HG03442 (cell line): ENCODE measurements around the gene TOB1.
"Not testable (repeated sequence)": the region's sequence is repeated elsewhere in the genome, so short reads cannot be mapped to it uniquely, and the experiment has no call there.

Experiments used
- ATAC-seq: cut with Tn5 transposase; IDR thresholded peaks from one replicate; pipeline ENCODE4 v1.9.1; 2021; ENCODE audit warnings: mild to moderate bottlenecking, moderate library complexity; ENCODE audit not compliant: unreplicated experiment

TOB1 gene

DNA sequence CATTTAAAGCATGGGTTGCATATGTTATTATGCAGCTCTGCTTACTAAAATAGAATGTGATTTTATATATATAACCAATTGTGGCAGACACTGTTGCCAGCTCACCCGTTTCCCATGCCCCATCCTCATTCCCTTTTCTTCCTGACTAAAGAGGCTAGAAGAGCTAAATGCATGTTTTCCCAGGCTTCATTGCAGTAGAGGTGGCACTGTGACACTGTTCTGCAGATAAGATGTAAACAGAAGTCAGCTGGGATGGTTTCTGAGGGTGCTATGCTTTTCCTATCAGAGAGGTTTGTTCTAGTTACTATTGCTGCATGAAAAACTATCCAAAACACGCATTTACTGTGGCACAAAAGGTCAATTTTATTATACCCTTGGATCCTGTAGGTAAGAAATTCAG, 5.7 kb upstream of the TOB1 start:
- ATAC-seq, result no peak

DNA sequence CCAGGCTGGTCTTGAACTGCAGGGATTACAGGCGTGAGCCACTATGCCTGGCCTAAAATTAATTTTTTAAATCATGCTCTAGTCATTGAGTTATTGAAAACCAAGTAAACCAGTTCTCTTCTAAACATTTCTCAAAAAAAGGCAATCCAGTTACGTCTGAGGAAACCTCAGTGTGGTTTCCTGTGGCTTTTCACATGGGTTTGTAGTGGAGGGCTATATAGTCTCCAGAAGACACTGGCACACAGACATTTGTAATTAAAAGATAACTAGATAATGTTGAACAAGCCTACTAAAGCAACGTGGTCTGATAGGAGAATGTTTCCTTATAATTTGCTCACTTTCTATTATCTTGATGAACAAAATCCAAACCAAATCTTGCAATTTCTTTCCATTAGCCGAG, 5.2 kb upstream of the TOB1 start:
- ATAC-seq, result no peak

DNA sequence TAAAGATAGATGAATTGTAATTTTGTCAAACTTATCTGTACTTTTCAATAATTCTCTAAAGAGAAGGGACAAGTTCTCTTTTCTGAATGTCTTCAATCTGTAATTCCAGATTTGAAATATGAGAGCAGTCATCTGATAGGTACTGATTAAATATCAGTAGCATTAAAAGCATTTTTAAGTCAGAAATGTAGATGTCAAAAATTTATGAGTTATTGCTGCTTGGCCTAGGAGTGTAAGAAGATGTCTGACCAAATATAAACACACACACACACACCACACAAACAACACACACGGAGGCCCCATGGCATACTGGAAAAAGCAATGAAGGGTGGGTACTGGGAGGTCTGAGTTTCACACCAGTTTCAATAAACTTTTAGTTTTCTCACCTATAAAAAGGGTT, 2.4 kb upstream of the TOB1 start:
- no peak for ATAC-seq

DNA sequence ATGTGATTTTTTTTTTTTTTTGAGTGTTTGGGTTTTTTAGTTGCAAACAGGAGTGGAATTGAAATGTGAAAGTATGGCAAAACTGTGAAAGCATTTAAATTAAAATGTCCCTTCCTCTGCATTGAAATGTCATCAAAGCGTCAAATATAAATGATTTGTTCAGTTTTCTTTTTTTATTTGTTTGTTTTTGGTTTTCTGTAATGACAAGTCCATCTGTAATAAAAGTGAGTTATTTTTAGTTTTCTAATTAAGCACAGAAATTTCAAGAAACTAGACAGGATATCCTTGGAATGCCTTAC, 1.9 kb upstream of the TOB1 start:
- ATAC-seq, result no peak

DNA sequence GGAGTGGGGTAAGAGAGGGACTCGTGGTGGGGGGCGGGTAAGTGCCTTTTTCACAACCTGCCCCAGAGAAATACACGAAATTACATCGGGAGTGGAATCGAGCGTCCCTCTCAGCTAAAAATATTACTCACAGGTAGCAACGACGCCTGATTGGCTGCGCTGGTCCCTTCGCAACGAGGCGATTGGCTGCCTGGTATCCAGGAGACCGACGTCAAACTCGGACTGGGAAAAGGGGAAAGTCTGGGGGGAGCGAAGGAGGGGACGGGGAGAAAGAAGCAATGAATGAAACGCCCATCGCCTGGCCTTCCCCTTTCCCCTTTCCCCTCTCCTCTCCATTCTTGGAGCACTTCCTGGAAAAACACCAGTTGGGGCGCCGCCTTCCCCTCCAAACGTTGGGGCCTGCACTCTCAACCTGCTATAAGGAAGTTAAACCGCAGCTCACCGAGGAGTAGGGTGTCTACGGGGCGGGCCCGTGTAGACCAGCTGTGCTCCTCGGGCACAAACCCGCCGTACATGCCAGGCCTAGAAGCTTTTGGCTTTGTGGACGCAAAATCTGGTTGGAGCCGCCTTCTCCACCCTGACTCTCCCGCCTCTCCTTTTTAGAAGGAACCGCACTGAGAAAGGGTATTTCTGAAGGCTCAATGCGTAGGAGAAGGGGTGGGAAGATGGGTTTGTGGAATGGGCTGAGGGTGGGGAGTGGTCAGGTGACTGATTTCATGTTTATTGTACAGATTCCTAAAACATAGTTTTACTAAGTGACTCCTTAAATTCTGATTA, 1.4 kb upstream of the TOB1 start:
- ATAC-seq, result peak; percentile 30

DNA sequence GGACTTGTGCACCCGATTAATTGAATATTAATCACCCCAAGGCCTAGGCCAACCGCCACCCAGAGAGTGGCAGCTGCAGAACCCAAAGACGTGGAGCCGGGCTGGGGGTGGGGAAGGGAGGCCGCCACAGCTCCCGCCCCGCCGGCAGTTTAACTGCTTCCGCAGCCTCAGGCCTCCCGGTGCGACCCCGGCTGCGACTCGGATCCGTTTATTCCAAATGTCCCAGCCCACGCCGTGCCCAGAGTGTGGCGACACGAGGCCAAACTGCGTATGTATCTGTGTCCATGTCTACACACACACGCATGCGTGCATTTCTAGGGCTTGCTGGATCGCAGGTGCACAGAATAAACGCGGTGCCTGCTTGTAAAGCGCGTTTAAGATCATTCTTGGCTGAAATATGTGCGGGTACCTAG, 802 bp upstream of the TOB1 start:
- peak; percentile 5 for ATAC-seq

DNA sequence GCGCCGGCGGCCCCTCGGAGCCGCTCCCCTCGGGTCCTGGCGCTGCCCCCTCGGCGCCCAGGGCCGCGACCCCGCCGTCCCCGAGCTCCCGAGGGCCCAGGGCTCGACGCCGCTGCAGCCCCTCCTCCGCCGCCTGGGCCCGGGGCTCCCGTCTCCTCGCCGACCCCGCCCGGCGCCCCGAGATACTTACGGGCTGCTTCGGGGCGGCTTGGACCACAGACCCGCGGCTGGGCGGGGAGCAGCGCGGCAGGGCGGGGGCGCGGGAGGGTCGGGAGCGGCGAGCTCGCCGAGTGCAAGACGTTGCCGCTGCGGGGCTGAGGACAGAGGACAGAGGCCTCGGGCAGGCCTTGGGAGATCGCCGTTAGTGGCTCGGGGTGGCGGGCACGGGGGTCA, 290 bp downstream of the TOB1 start:
- peak; percentile 10 for ATAC-seq

DNA sequence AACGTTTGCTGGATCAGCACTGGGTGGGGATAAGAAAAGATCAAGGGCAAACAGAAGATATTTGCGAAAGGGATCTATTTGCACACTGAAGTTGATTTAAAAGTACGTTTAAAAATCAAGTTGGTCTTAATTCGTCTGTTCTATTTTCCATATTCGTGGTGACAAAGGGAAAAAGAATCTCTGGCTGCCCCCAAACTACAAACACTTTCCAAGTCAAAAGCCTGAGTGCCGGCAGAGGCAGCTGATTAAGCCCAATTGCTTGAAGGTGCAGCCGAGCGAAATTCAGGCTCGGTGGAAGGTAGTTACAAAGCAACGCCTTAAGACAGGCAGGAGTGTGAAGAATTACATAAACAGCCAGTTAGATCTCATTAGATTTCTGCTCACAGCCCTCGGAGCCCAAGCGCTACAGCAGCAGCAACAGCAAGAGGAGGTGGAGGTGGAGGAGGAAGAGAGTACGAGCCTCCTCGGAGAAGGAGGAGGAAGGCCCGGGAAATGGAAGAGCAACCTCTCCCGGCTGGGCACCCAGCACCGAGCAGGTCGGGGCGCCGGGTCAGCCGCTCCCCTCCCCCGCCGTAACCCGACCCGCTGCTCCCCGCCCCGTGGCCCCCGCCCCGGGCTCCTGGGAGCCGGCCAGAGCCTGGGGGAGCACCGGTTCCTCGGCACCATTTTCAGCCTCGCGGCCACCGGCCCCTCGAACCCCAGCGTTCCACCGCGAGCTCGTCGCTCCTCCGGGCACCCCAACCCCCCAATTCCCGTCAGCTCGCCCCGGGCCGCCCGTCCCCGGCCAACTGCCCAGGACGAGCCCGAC, 890 bp downstream of the TOB1 start:
- peak; percentile 16 for ATAC-seq

DNA sequence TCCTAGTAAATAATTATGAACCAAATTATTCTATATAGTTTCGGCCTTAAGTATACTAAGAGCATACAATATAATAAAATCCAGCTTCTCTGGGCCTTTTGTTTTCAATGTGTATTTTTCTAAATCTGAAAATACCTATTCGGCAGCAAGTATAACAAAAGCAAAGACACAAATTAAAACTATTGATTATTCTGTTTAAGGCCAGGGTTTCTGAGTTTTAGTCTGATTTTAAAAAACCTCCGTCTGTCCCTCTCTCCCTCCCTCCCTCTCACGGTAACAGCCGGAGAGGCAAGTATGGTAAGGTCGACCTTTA, 1.5 kb downstream of the TOB1 start:
- ATAC-seq, result no peak

DNA sequence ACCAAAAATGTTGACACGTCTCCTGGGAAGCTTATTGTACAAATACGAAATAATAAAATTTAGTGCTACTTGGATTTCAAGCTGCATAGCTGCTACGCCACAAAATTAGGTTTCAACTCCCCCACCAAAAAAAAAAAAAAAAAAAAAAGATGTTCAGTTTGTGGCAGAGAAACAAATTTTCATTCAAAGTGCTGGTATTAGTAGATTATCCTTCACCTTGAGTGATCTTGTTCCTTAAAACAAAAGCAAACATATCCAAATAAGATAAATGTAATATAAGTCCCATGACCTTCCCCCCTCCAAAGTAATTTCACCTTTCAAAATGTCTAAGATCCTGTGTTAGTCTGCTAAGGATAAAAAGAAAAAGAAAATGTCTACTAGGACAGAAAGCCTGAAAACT, 2.2 kb downstream of the TOB1 start:
- ATAC-seq, result no peak

DNA sequence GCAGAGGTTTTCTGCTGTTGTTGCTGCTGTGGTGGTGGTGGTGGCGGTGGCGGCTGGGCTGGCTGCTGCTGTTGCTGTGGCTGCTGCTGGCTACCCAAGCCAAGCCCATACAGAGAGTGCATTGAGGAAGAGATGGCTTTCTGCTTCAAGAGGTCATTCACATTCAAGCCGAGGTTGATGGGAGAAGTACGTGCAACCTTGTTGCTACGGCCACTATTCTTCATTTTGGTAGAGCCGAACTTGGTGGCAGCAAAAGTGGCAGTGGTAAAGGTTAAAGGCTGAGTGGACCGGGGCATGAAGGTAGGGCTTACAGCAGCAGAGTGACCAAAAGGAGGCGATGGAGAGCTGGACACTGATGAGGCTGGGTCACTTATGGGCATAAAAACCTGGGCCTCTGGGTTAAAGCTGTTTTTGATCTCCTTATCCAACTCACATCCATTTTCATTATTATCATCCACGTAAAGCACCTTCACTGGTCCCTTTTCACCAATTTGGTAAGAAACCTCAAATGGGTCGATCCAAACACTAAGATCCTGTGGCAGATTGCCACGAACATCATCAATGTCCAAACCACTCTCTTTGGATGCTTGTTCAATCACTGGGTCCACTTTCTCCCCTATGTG, 2.8 kb downstream of the TOB1 start:
- ATAC-seq, result no peak

DNA sequence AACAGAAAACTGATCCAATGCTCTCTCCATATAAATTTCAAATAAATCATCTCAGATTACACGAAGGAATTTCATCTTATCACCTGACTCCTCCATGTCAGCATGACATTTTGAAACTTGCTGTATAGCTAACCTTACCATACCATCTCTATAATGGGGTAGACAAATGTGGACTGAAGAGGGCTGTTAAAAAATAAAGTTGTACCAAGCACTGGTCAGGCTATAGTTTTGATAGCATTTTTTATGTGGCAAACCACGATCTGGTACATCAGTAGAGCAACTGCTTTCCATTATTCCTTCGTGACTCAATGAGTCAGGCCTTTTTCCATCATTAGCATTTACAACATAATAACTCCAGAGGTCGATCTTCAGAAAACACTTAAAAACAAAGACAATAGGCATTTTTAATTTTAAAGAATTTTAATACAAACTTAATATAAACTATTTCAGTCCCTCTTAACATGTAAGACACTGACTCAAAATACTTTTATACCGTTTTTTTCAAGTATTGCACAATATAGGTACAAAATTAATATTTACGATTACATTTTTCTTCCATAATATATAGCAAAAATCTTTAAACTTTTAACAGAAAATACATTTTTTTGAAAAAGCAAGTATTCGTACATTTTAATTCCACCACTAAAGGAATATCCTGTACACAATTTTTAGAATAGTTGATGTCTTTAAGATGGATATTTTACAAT, 4.2 kb downstream of the TOB1 start:
- ATAC-seq, result no peak

DNA sequence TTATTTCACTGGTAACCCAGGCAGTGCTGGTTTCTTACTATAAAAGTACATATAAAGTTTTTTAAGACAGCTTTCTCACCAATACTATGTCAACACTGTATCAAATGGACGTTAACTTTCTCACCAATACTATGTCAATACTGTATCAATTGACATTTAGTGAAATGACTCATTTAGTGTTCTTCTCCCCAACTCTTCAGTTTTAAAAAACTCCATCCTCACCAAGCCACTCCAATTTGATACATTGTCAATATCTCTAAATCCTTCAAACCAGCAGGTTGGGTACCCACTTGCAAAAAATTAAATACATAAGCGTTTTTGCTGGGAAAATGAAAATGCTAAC, 4.8 kb downstream of the TOB1 start:
- no peak for ATAC-seq

DNA sequence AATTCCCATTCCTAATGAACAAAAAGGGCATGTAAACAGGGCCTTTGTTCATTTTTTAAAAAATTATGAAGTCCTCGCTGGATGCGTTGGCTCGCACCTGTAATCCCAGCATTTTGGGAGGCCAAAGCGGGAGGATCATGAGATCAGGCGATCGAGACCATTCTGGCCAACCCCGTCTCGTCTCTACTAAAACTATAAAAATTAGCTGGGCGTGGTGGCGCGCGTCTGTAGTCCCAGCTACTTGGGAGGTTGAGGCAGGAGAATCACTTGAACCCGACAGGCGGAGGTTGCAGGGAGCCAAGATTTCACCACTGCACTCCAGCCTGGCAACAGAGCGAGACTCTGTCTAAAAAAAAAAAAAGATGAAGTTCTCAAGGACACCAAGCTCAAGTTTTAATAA, 6.4 kb downstream of the TOB1 start:
- not testable (repeated sequence) for ATAC-seq

DNA sequence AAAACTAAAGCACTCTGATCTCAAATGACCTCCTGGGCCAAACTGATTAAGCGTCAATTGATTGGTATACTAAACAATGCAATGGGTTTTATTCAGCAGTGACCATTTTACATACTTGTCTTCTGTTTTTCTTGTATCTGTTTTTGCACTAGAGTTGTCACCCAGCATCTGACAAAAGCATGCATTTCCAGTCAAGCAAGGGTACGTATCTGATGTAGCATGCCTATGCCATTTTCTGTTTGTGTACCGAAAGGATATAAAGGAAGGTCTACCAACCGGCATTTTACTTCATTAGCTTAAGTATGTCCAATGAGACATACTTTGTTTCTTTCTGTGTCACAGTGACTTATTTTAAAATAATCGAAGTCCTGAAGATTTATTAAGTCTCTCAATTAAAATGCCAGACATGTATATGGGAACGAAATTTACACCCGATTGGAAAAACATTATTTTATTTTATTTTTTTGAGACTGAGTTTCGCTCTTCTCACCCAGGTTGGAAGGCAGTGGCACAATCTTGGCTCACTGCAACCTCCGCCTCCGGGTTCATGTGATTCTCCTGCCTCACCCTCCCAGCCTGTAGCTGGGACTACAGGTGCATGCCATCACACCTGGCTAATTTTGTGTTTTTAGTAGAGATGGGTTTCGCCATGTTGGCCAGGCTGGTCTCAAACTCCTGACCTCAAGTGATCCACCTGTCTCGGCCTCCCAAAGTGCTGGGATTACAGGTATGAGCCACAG, 7.5 kb downstream of the TOB1 start:
- no peak for ATAC-seq

DNA sequence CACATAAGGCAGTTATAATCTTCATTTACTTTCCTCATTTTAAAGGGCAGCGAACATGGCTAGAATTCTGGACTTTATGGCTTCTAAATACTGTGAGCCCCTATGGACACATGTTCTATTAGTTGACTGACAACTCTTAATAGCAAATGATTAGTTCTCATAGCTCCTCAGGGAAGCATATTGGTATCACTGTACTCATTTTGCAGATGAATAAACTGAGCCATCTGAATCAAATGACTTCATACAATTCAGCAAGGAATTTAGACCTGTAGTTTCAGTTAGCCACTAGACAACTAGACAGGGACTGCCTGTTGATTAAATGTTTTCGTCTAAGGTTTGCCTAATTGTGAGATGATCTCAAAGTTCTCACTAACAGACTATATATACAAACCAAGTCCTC, 9.7 kb downstream of the TOB1 start:
- no peak for ATAC-seq

DNA sequence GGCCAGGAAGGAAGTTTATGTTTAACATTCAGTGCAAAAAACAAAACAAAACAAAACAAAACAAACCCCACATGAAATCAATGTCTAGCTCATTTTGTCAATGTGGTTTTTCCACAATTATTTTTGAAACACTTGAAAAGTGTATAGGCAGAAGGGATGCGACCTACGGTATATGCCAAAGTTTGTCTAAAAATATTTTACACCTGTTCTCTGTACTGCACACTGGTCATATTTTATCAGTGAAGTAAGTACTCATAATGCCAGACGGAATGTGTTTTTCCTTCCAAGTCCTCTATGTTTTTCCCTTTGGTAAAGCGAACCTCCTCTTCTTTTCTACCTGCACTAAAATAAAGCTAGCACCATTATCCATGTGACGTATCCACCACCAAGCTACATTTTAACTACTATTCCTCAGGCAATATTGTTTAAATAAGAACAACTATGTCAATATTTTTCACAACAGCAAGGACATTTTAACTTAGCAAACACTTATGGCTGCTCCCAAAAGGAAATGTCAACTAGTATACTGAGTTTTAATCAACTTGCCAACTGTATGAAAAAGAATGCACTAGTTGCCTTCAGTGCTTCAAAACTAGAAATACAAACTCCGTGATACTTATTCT, 10.3 kb downstream of the TOB1 start:
- ATAC-seq, result no peak

DNA sequence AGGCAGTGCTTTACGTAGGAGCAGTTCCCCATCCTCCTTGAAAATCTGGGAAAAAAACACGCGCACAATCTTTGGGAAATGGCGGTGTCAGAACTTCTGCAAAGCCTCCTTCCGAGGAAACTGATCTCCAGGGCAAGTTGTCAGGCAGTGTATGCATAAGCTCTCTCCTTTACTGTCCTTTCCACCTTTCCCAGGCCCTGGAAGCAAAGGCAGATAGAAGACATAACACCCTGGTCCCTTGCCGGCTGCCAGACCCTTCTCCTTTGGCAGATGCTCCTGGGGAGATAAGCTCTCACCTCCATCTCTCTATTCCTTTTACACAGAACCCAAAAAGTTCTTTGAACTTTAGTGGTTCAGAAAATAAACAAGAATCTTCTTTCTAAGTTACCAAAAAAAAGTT, 12.4 kb downstream of the TOB1 start:
- no peak for ATAC-seq

DNA sequence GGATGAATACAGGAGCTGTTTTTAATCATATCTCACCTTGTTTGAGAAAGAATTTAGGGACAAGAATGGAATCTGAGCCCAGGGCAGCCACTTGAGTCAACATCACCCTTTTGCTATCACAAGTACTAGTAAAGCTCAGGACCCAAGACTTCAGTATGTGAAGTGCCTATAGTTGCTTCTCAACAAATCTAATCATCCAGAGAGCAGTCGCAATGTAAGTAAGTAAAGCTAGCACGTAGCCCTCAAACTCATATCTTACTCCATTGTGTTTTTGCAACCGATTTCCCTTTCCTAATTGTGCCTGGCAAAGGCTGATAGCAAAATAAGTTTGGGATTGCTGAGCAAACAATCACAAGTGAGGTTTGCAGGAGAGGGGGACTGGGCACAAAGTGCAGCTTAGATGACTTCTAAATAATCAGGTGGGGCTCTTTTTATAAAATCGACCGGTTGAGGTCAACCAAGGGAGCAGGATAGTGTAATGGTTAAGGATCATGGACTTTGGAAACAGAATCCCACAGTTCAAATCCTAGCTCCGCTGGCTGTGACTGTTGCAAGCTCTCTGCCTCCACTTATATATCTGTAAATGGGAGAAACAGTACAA, 13.0 kb downstream of the TOB1 start:
- ATAC-seq, result no peak

DNA sequence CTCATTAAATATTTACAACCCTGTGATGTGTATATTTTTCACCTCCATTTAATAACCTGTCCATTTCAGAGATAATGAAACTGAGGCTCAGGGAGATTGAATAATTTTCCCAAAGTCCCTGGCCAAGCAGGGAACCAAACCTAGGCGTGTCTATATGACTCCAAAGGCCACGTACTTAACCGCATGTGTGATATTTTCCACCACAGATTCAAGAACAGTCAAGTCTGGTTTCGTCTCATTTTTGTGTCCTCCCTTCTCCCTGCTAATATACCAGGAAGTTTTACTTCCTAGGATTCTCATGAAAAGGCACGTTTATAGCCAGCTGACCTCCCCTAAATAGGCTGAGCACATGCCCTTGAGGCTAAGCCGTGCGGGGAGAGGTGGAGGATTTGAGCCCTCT, 15.5 kb downstream of the TOB1 start:
- ATAC-seq, result no peak
